ENCODE results near the gene SPECC1L.

- TF ChIP-seq EZH2 (IDR thresholded peaks at IDR 0.05) (no peak), POLR2AphosphoS5 (IDR thresholded peaks at IDR 0.05; ENCODE audit: borderline replicate concordance, low read depth, low read length) (no peak), FOXP2 (optimal IDR thresholded peaks at IDR 0.05; ENCODE audit: control extremely low read depth, extremely low read length, insufficient read depth) (no peak)
Observed at GRCh38 chr22:24440270-24440717, 169.7 kb downstream of the SPECC1L start.
